Uterus (tissue), 4 donors: ENCODE measurements around the gene MYORG. TPM values are rescaled to one million over a fixed set of nuclear protein-coding genes. Genes with fewer than 3 reads are reported as not detected.

Experiments
- DNase-seq, 2 donors: peaks; one replicate each; pipeline ENCODE4 v3.0.0-alpha.2; 2019 to 2020
- H3K27ac ChIP-seq, 2 donors: fragments of 200-600 bp; sonication (generic); 1 replicate in 1 of 2; 2 replicates in 1 of 2; pipeline ENCODE4 v1.5.1; 2016 to 2018
- H3K27me3 ChIP-seq, 2 donors: fragments of 200-600 bp; sonication (generic); one replicate each; pipeline ENCODE4 v1.5.1; 2018 to 2019; ENCODE audit warnings: control low read depth in 1 of 2
- H3K36me3 ChIP-seq, 2 donors: fragments of 200-600 bp; sonication (generic); one replicate each; pipeline ENCODE4 v1.5.1; 2019; ENCODE audit warnings: control low read depth in 1 of 2
- H3K4me1 ChIP-seq, 2 donors: fragments of 200-600 bp; sonication (generic); one replicate each; pipeline ENCODE4 v1.5.1; 2018 to 2019; ENCODE audit warnings: control low read depth in 1 of 2
- H3K4me3 ChIP-seq, 2 donors: fragments of 200-600 bp; sonication (generic); 1 replicate in 1 of 2; 2 replicates in 1 of 2; pipeline ENCODE4 v1.5.1; 2018 to 2019; ENCODE audit warnings: mild to moderate bottlenecking in 1 of 2
- H3K9me3 ChIP-seq, 2 donors: fragments of 200-600 bp; sonication (generic); one replicate each; pipeline ENCODE4 v1.5.1; 2019; ENCODE audit warnings: control low read depth in 1 of 2
- CTCF ChIP-seq, 4 experiments: fragments of 200-600 bp in 2 of 4; fragments of 450-650 bp in 2 of 4; sonication (generic) in 2 of 4; IDR thresholded peaks; one replicate each; pipeline ENCODE4 v1.5.1; 2016 to 2019; ENCODE audit warnings: antibody characterized with exemption in 4 of 4, mild to moderate bottlenecking in 2 of 4, moderate library complexity in 1 of 4
- POLR2A ChIP-seq, 2 donors: fragments of 450-650 bp; IDR thresholded peaks; one replicate each; pipeline ENCODE4 v1.6.1; 2016; ENCODE audit warnings: antibody characterized with exemption in 2 of 2, mild to moderate bottlenecking in 1 of 2, moderate library complexity in 1 of 2
- intact Hi-C: fragments of 100-400 bp; cut with DNase I; formaldehyde crosslinking; loops from one replicate; pipeline ENCODE4 v1.15.1; 2023; ENCODE audit warnings: low total_unique reads
- total RNA-seq, 4 donors: library from RNA; depleted of rRNA in 3 of 4; stranded (reverse); fragments of >200 nt in 3 of 4; gene quantifications; one replicate each; pipeline versions ENCODE4 v1.1.0 to v1.2.4, GENCODE V29; 2014 to 2023
- donor health status: DM: yes; HTN: yes; CAD: no.

The MYORG gene
- total RNA-seq, 4 donors from 2014 or later, result under 0.01 to 6.6 (median 2.3) TPM

- Histone ChIP-seq H3K4me3 (no peak overlapping the region), H3K4me1 (no peaks in the 10 kb centered on the region), H3K27me3 (no peaks in the 10 kb centered on the region), H3K9me3 (no peaks in the 10 kb centered on the region), H3K36me3 (no peaks in the 10 kb centered on the region), H3K27ac (no peak overlapping the region)
- no peak for DNase-seq
- intact Hi-C loops, result no loop called here
- TF ChIP-seq CTCF (IDR thresholded peaks at IDR 0.05) (no peak), POLR2A (IDR thresholded peaks at IDR 0.05) (no peak)
These were observed 42.3 kb downstream of the MYORG start for GRCh38 chr9:34334337-34334824.

- Histone ChIP-seq H3K4me1 (no peaks in the 10 kb centered on the region), H3K9me3 (no peaks in the 10 kb centered on the region)
These were observed 42.9 kb downstream of the MYORG start for GRCh38 chr9:34333836-34334235.

GRCh38 chr9:34332076-34332964 lies 44.4 kb downstream of the MYORG start:
- peak; percentile 32 to 67 (median 48) for TF ChIP-seq CTCF (IDR thresholded peaks at IDR 0.05)
- TF ChIP-seq POLR2A (IDR thresholded peaks at IDR 0.05), result no peak
- intact Hi-C loops, result loop anchor here (2.0 kb wide), 1 partner anchor 258 kb away; no protein-coding TSS in a partner anchor
- Histone ChIP-seq H3K27ac (no peak overlapping the region), H3K4me3 (no peak overlapping the region), H3K9me3 (no peaks in the 10 kb centered on the region), H3K27me3 (no peaks in the 10 kb centered on the region), H3K4me1 (peaks cover 0 to 6% of the 10 kb centered on the region in 2 donors), H3K36me3 (no peaks in the 10 kb centered on the region)
- DNase-seq, result no peak

More at GRCh38 chr9:34333836-34334235, 42.9 kb downstream of the MYORG start:
- Histone ChIP-seq H3K36me3 (no peaks in the 10 kb centered on the region), H3K27me3 (no peaks in the 10 kb centered on the region), H3K27ac (no peak overlapping the region), H3K4me3 (no peak overlapping the region)
- TF ChIP-seq POLR2A (IDR thresholded peaks at IDR 0.05) (no peak), CTCF (IDR thresholded peaks at IDR 0.05) (no peak)
- DNase-seq, result no peak
- intact Hi-C loops, result loop anchor here (2.0 kb wide), 1 partner anchor 257 kb away; no protein-coding TSS in a partner anchor

- H3K36me3 ChIP-seq, result no peaks in the 10 kb centered on the region
- peaks cover 0 to 6% of the 10 kb centered on the region in 2 donors for H3K4me1 ChIP-seq
- H3K4me3 ChIP-seq, result no peak overlapping the region
- DNase-seq, result no peak
- no peaks in the 10 kb centered on the region for H3K9me3 ChIP-seq
- H3K27me3 ChIP-seq, result no peaks in the 10 kb centered on the region
- no peak for TF ChIP-seq POLR2A (IDR thresholded peaks at IDR 0.05)
- no peak for TF ChIP-seq CTCF (IDR thresholded peaks at IDR 0.05)
- intact Hi-C loops, result no loop called here
- no peak overlapping the region for H3K27ac ChIP-seq
These were observed 45.5 kb downstream of the MYORG start for GRCh38 chr9:34331196-34331595.
